Jurkat, Clone E6-1 (cell line): ENCODE results near the gene METRN. TPM values are rescaled to one million over a fixed set of nuclear protein-coding genes. Genes with fewer than 3 reads are reported as not detected.

Experiments
- DNase-seq: peaks from one replicate; pipeline ENCODE4 v3.0.0-alpha.2; 2011; ENCODE audit warnings: low read depth, low spot score
- H3K4me3 ChIP-seq: 2 replicates; pipeline ENCODE4 v1.5.1; 2011; ENCODE audit warnings: mild to moderate bottlenecking, low read length, control low read depth, moderate library complexity
- polyA plus RNA-seq: library from polyadenylated mRNA; unstranded; fragments of >200 nt; gene quantifications from one replicate; pipeline ENCODE4 v1.2.1, GENCODE V29; 2012; ENCODE audit warnings: missing spikeins; ENCODE audit not compliant: insufficient read length, insufficient read depth

The METRN gene
- polyA plus RNA-seq: 48.9 TPM

GRCh38 chr16:714558-715476 is at the start of gene METRN:
TSS of gene METRN (plus strand) at chr16:715118. CDS start at chr16:715290, 172 bp downstream.
- DNase-seq: peak; percentile 71
- peak within 1 kb of the TSS; percentile 53 for H3K4me3 ChIP-seq

DNA sequence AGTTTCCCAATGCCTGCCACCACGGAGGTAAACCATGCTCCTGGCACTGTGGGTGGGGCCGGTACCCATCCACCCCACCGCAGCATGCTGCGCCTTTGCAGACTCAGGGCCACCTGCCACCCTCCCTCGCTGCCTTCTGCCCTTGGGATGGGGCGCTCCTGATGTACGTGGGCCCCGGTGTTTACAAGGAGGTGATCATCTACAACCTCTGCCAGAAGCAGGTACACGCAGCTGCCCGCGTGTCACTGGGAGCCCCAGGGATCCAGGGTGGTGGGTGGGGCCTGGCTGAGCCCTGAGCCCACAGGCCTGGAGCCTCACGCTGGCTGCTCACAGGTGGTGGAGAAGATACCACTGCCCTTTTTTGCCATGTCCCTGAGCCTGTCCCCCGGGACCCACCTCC is 48.3 kb upstream of the METRN start:
- DNase-seq: no peak
- no peak overlapping the region for H3K4me3 ChIP-seq

DNA sequence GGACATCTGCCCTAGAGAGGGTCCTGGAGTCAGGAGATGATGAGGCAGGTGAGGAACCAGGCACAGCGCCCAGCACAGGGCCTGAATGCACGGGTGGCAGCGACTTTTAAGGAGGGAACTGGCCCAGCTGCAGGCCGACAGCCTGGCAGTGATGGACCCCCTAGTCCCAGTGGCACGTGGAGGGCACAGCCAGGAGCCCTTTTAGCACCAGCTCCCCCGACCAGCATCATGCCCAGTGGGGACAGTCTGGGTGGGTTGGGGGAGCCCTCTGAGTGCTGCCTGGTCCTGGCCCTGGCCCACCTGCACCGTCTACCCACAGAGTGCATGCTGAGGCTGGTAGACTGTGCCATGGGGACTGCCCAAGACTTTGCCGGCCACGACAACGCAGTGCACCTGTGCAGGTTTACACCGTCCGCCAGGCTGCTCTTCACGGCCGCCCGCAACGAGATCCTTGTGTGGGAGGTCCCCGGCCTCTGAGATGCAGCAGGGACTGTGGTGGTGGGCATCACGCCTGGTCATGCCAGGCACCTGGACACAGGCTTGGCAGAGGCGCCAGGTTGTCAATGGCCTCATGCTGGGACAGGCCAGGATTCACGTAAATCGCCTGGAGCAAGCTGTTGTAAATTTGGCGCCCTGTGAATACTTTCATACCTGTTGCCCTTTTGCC is 47.7 kb upstream of the METRN start:
- DNase-seq: no peak
- peak overlapping the region; percentile 50 for H3K4me3 ChIP-seq

DNA sequence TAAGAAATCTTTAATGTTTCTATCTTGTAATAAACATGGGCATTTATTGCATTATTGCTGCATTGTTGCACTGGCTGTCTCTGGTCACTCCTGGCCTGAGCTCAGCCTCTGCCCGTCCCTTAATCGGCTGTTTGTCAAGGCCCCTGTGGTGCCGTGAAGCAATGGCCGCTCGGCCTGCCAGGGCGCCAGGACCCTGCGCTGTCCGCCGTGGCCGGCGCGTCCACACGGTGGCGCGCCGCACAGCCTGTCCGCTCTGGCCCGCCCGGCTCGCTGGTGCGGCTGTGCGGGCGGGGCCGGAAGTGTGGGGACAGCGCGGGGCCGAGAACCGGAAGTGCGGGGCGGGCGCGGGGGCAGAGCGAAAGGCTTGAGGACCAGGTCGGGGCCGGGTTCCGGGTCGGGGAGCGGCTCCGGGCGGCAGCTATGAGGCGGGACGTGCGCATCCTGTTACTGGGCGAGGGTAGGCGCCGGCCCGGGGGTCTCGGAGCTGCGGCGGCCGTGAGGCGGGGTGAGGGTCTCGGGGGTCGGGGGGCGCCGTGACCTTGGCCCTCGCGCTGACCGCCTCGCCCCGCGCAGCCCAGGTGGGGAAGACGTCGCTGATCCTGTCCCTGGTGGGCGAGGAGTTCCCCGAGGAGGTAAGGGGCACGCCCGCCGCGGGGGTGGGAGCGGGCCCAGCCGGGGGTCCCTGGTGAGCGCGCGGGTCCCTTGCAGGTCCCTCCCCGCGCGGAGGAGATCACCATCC is 47.0 kb upstream of the METRN start, which contains the start of gene RHOT2:
Gene RHOT2, plus strand, starts transcription at position 353 of the 739 bp plus-strand sequence. Its CDS starts 68 bp downstream, at position 421.
- DNase-seq: peak; percentile 67
- peak within 1 kb of the TSS; percentile 76 for H3K4me3 ChIP-seq

- DNase-seq: no peak
- peak overlapping the region; percentile 76 for H3K4me3 ChIP-seq
Observed at GRCh38 chr16:668519-669171, 46.3 kb upstream of the METRN start.

- no peak overlapping the region for H3K4me3 ChIP-seq
- DNase-seq: no peak
Observed at GRCh38 chr16:669666-670065, 45.3 kb upstream of the METRN start.

DNA sequence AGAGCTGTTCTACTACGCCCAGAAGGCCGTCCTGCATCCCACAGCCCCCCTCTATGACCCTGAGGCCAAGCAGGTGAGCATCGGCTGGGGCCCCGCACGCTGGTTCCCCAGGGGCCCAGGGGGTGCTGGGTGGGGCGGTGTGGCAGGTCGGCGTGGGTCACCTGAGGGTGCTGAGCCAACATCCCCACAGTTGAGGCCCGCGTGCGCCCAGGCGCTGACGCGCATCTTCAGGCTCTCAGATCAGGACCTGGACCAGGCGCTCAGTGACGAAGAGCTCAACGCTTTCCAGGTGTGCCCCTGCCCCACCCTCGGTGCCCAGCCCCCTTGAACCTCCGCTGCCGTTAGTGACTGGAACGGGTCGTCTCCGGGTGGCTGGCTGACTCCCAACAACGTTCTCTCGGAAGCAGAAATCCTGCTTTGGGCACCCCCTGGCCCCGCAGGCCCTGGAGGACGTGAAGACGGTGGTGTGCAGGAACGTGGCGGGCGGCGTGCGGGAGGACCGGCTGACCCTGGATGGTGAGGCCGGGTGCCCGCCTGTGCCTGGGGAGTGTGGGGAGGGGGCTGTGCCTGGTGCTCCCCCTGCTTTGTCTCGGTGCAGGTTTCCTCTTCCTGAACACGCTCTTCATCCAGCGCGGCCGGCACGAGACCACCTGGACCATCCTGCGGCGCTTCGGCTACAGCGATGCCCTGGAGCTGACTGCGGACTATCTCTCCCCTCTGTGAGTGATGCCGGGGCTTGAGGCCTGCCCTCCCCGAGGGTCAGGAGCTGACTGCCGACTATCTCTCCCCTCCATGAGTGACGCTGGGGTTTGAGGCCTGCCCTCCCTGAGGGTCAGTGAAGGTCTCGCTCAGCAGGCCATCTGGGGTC is 44.2 kb upstream of the METRN start:
- DNase-seq: no peak
- no peak overlapping the region for H3K4me3 ChIP-seq

- no peak overlapping the region for H3K4me3 ChIP-seq
- no peak for DNase-seq
Observed at GRCh38 chr16:671353-672131, 43.4 kb upstream of the METRN start.

GRCh38 chr16:672371-672770 is 42.5 kb upstream of the METRN start:
- DNase-seq: no peak

GRCh38 chr16:672851-673250 is 42.1 kb upstream of the METRN start:
- DNase-seq: no peak
- no peak overlapping the region for H3K4me3 ChIP-seq

More at GRCh38 chr16:672371-672770, 42.5 kb upstream of the METRN start:
- H3K4me3 ChIP-seq: no peak overlapping the region

- no peak overlapping the region for H3K4me3 ChIP-seq
Observed at GRCh38 chr16:673399-673991, 41.4 kb upstream of the METRN start.

GRCh38 chr16:674214-674881 is 40.6 kb upstream of the METRN start:
- H3K4me3 ChIP-seq: no peak overlapping the region
- no peak for DNase-seq

More at GRCh38 chr16:673399-673991, 41.4 kb upstream of the METRN start:
- DNase-seq: no peak

DNA sequence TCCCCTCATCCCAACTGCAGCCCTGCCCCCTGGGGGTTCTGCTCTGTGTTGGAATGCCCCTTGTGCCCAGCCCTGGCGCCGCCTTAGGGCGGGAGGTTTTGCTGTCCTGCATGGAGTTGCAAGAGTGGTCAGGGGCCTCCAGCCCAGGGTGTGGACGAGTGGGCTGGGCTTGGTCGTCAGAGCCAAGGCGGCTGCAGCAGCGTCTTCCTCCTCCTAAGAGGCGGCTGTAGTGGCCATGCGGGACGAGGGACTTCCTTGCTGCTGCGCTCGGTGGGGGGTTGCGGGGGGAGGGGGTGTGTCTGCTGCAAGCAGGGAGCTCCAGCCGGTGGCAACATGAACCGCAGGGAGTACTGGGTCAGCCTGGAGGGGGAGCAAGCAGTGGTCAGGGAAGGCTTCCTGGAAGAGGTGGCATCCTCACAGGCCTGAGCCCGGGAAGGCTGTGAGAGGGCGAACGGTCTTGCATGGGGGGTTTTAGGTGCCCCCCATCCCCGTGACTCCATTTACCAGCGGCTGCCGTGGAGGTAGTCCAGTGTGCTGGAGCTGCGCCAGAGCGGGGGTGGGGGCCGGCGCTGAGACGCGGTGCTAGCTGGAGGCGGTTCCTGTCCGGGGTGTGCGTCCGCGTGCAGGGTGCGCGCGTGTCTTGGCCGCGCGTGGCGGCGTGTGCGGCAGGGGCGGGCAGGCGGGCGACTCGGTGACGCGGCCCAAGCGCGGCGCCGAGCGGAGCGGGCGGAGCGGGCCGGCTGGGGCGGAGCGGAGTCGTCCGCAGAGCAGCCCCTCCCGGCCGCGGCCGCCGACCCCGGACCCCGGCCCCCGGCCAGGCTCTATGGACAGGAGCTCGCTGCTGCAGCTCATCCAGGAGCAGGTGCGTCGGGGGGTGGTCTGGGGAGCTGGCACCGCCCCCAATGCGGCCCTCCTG is 39.7 kb upstream of the METRN start, which contains the start of gene RHBDL1:
Gene RHBDL1, plus strand, starts transcription at position 704 of the 916 bp plus-strand sequence. Its CDS starts 120 bp downstream, at position 824.
- H3K4me3 ChIP-seq: no peak within 1 kb of the TSS
- DNase-seq: no peak

DNA sequence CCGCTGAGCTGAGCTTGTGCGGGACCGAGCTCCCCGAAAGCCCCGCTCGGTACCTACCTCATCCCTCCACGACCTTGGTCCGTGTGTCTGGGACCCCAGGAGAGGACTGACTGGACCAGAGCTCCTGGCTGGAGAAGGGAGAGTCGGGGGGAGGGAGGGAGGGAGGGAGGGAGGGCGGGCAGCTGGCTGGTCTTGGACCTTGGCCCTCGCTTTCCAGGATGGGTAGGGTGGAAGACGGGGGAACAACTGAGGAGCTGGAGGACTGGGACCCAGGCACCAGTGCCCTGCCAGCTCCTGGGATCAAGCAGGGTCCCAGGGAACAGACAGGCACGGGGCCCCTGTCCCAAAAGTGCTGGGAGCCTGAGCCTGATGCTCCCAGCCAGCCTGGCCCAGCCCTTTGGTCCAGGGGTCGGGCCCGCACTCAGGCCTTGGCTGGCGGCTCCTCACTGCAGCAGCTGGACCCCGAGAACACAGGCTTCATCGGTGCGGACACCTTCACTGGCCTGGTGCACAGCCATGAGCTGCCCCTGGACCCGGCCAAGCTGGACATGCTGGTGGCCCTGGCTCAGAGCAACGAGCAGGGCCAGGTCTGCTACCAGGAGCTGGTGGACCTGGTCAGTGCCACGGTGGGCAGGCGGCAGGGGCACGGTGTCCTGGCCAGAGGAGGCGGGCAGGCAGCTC is 38.9 kb upstream of the METRN start:
- no peak overlapping the region for H3K4me3 ChIP-seq
- no peak for DNase-seq

GRCh38 chr16:676565-676902 is 38.4 kb upstream of the METRN start:
- no peak overlapping the region for H3K4me3 ChIP-seq
- DNase-seq: no peak
